ENCODE data around the gene ELP2.

The ELP2 gene

GRCh38 chr18:36126668-36127067 lies 3.0 kb upstream of the ELP2 start:
- DNase-seq = no peak
- no peaks in the 10 kb centered on the region for H3K9me3 Mint-ChIP-seq
- H3K27ac Mint-ChIP-seq = no peak overlapping the region
- TF ChIP-seq, protein P1, sequence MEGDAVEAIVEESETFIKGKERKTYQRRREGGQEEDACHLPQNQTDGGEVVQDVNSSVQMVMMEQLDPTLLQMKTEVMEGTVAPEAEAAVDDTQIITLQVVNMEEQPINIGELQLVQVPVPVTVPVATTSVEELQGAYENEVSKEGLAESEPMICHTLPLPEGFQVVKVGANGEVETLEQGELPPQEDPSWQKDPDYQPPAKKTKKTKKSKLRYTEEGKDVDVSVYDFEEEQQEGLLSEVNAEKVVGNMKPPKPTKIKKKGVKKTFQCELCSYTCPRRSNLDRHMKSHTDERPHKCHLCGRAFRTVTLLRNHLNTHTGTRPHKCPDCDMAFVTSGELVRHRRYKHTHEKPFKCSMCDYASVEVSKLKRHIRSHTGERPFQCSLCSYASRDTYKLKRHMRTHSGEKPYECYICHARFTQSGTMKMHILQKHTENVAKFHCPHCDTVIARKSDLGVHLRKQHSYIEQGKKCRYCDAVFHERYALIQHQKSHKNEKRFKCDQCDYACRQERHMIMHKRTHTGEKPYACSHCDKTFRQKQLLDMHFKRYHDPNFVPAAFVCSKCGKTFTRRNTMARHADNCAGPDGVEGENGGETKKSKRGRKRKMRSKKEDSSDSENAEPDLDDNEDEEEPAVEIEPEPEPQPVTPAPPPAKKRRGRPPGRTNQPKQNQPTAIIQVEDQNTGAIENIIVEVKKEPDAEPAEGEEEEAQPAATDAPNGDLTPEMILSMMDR (IDR thresholded peaks at IDR 0.05) = no peak
- peaks cover 2% of the 10 kb centered on the region for H3K27me3 Mint-ChIP-seq (ENCODE audit: low read depth, poor library complexity)
- peaks cover 42% of the 10 kb centered on the region for H3K4me1 Mint-ChIP-seq
- peak overlapping the region; percentile 58 for H3K4me3 Mint-ChIP-seq
- peaks cover 53% of the 10 kb centered on the region for H3K36me3 Mint-ChIP-seq (ENCODE audit: low read depth)

DNA sequence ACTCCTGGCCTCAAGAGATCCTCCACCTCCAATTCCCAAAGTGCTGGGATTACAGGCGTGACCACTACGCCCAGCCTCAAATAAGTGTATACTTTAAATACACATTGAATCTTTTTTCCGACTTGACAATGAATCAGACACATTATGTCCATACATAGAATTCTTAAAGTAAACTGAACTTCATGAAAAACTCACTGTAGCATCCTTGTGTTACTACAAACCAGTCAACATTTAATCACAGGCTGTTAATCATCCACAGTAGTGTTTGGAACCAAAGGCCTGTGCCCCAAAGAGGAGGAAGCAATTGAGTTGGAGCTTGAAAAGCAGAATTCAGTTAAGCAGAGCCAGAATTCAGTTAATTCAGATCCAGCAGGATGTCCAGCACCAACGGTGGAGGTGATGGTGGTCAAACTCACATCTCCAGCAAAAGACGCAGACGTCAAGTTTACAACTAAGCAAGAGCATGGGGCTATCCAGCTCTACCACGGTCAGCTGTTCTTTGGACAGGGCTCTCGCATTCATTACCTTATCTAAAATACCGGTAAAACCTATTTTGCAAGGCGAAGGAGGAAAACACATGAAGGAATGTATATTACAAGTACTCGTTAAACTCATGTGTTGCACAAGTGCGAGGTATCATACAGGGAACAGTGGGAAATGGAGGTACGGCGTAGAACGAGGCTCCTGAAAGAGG lies 1.7 kb upstream of the ELP2 start:
- Mint-ChIP-seq H3K4me3 (peak overlapping the region; percentile 96), H3K36me3 (ENCODE audit: low read depth) (peaks cover 53% of the 10 kb centered on the region), H3K27ac (peak overlapping the region; percentile 46), H3K9me3 (no peaks in the 10 kb centered on the region), H3K27me3 (ENCODE audit: low read depth, poor library complexity) (peaks cover 2% of the 10 kb centered on the region), H3K4me1 (peaks cover 53% of the 10 kb centered on the region)
- DNase-seq = no peak
- TF ChIP-seq, protein P1 (IDR thresholded peaks at IDR 0.05) = no peak

- Mint-ChIP-seq H3K36me3 (ENCODE audit: low read depth) (peaks cover 50% of the 10 kb centered on the region), H3K4me3 (peak overlapping the region; percentile 96), H3K9me3 (no peaks in the 10 kb centered on the region), H3K27me3 (ENCODE audit: low read depth, poor library complexity) (peaks cover 2% of the 10 kb centered on the region), H3K4me1 (peaks cover 54% of the 10 kb centered on the region), H3K27ac (peak overlapping the region; percentile 46)
- peak; percentile 34 for DNase-seq
- TF ChIP-seq, protein P1 (IDR thresholded peaks at IDR 0.05) = no peak
Observed at GRCh38 chr18:36128530-36128870, 1.2 kb upstream of the ELP2 start.

DNA sequence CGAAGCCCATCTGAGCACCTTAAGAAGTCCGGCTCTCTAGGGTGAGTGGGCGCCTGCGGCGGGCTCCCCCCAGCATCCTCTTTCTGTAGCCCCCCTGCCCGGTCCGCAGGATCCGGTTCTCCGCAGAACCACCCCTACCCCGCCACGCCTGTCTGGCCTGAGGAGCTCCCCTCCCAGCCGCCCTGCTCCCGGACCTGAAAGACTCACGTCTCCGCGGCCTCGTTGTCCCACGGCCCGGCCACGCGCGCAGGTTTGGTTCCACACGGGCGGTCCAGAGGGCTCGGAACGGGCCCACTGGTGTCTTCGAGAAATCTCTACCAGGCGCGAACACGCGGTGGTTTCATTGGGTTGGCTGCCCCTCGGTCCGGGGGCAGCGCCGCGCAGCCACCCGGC lies 796 bp upstream of the ELP2 start:
- Mint-ChIP-seq H3K27ac (peak overlapping the region; percentile 25), H3K27me3 (ENCODE audit: low read depth, poor library complexity) (peaks cover 4% of the 10 kb centered on the region), H3K36me3 (ENCODE audit: low read depth) (peaks cover 46% of the 10 kb centered on the region), H3K4me3 (peak overlapping the region; percentile 96), H3K4me1 (peaks cover 56% of the 10 kb centered on the region), H3K9me3 (no peaks in the 10 kb centered on the region)
- no peak for DNase-seq
- TF ChIP-seq, protein P1 (IDR thresholded peaks at IDR 0.05) = no peak

GRCh38 chr18:36130039-36130831 lies 536 bp downstream of the ELP2 start:
- Mint-ChIP-seq H3K27me3 (ENCODE audit: low read depth, poor library complexity) (peaks cover 6% of the 10 kb centered on the region), H3K9me3 (no peaks in the 10 kb centered on the region), H3K27ac (peak overlapping the region; percentile 99), H3K36me3 (ENCODE audit: low read depth) (peaks cover 35% of the 10 kb centered on the region), H3K4me3 (peak overlapping the region; percentile 96), H3K4me1 (peaks cover 59% of the 10 kb centered on the region)
- TF ChIP-seq, protein P1 (IDR thresholded peaks at IDR 0.05) = no peak
- DNase-seq = no peak
